Thymus (tissue), 11 donors: Measurements from ENCODE around the gene DAND5. TPM values are rescaled to one million over a fixed set of nuclear protein-coding genes. Genes with fewer than 3 reads are reported as not detected.

Source experiments
- DNase-seq, 9 donors: peaks; one replicate each; pipeline ENCODE4 v3.0.0-alpha.2; 2013; ENCODE audit warnings: low spot score in 9 of 9, low read depth in 6 of 9, missing footprints in 1 of 9
- H3K27ac ChIP-seq, 2 donors: one replicate each; pipeline ENCODE4 v1.5.1; 2013; ENCODE audit warnings: control low read depth in 1 of 2, low read depth in 1 of 2, low read length in 1 of 2, mild to moderate bottlenecking in 1 of 2, moderate library complexity in 1 of 2
- H3K27me3 ChIP-seq, 2 donors: one replicate each; pipeline ENCODE4 v1.5.1; 2013; ENCODE audit warnings: low read length in 1 of 2; ENCODE audit not compliant: control insufficient read depth in 2 of 2, insufficient read depth in 1 of 2
- H3K36me3 ChIP-seq, 2 donors: one replicate each; pipeline ENCODE4 v1.5.1; 2013; ENCODE audit warnings: low read length in 1 of 2, mild to moderate bottlenecking in 1 of 2, moderate library complexity in 1 of 2; ENCODE audit not compliant: control insufficient read depth in 2 of 2, insufficient read depth in 2 of 2
- H3K4me1 ChIP-seq, 2 donors: one replicate each; pipeline ENCODE4 v1.5.1; 2013; ENCODE audit warnings: low read length in 2 of 2; ENCODE audit not compliant: control insufficient read depth in 2 of 2, insufficient read depth in 2 of 2
- H3K4me3 ChIP-seq, 2 donors: one replicate each; pipeline ENCODE4 v1.5.1; 2013; ENCODE audit warnings: low read length in 2 of 2, control low read depth in 1 of 2, mild to moderate bottlenecking in 1 of 2
- H3K9me3 ChIP-seq, 2 donors: one replicate each; pipeline ENCODE4 v1.5.1; 2013; ENCODE audit warnings: low read length in 1 of 2, mild to moderate bottlenecking in 1 of 2; ENCODE audit not compliant: control insufficient read depth in 2 of 2, insufficient read depth in 1 of 2
- WGBS: extraction: QIAGEN DNeasy Blood & Tissue Kit; methylation state at CpG from one replicate; pipeline ENCODE4 v1.1.7; 2013; 5-methylcytosine and 5-hydroxymethylcytosine counted together
- polyA plus RNA-seq: library from polyadenylated mRNA; stranded (reverse); fragments of 200-250 nt; gene quantifications from one replicate; pipeline ENCODE4 v1.2.3, GENCODE V29; 2013
- total RNA-seq: library from RNA; stranded (reverse); fragments of 120-200 nt; gene quantifications from one replicate; pipeline ENCODE4 v1.2.4, GENCODE V29; 2013
- donor health status: healthy.

DAND5 gene
- total and polyA plus RNA-seq, 2 donors, result 0.09 TPM

DNA sequence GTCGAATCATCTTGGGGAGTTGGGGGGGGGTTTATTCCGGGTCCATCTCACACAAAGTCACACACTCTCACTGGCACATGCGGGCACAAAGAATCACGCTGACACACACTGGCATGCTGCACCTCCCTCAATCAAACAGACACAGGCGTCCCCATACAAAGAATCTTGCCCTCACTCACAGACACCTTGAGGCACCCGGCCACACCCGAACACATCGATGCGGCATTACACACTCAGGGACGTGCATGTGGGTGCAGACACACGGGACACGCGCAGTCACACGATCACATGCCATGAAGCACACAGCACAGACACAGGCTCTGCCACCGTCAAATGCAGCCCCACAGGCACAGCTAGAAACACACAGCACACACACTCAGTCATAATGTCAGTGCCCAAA lies 33.7 kb downstream of the DAND5 start:
- no peak overlapping the region for H3K27ac ChIP-seq
- 95% methylated on average over 15 of the region's 15 CpGs for WGBS

DNA sequence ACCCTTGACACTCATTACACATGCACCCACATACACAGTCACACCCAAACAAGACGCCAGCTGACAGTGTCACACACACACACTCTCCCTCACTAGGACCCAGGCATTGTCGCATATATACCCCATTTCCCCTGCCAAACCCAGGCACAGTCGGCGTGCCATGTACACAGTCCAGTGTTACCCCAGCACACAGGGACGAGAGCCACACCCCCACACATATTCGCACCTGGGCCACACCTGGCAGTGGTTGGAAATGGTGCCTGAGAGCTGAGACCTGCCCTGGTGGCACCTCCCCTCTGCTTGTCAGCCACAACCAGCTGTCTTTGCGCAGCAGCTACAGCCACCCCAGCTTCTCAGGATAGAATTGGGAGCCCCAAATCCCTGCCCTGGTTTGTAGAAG lies 34.9 kb downstream of the DAND5 start:
- no peaks in the 10 kb centered on the region for H3K9me3 ChIP-seq
- 92% methylated on average over 7 of the region's 7 CpGs for WGBS
- H3K27me3 ChIP-seq, result peaks cover 6 to 95% of the 10 kb centered on the region in 2 donors
- H3K36me3 ChIP-seq, result no peaks in the 10 kb centered on the region
- no peak overlapping the region for H3K4me3 ChIP-seq
- no peak for DNase-seq
- H3K4me1 ChIP-seq, result peaks cover 0 to 2% of the 10 kb centered on the region in 2 donors
- no peak overlapping the region for H3K27ac ChIP-seq

More for the DNA sequence above, 33.7 kb downstream of the DAND5 start:
- DNase-seq, result no peak
- peaks cover 0 to 93% of the 10 kb centered on the region in 2 donors for H3K27me3 ChIP-seq
- peaks cover 0 to 2% of the 10 kb centered on the region in 2 donors for H3K4me1 ChIP-seq
- H3K4me3 ChIP-seq, result no peak overlapping the region
- no peaks in the 10 kb centered on the region for H3K9me3 ChIP-seq
- no peaks in the 10 kb centered on the region for H3K36me3 ChIP-seq

DNA sequence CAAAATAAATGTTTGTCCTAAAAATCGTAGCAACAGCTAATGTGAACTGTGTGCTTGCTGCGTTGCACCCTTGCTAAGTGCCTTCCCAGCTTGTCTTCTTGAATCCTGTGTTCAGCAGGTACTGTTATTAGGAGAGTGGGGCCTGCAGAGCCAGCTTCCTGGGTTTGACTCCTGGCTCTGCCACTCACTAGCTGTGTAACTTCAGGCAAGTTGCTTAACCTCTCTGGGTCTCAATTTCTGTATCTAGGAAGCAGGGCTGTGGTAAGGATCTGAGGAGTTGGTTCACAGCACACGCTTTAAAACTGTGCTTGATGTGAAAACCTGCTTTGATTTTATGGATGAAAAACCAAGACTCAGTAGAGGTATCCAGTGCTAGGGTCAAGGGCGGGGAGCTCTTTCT lies 35.9 kb downstream of the DAND5 start:
- no peak for DNase-seq
- Histone ChIP-seq H3K9me3 (no peaks in the 10 kb centered on the region), H3K36me3 (no peaks in the 10 kb centered on the region), H3K4me1 (peaks cover 0 to 7% of the 10 kb centered on the region in 2 donors), H3K27me3 (peaks cover 16 to 95% of the 10 kb centered on the region in 2 donors), H3K27ac (no peak overlapping the region), H3K4me3 (no peak overlapping the region)
- WGBS, result 95% methylated on average over 4 of the region's 4 CpGs

DNA sequence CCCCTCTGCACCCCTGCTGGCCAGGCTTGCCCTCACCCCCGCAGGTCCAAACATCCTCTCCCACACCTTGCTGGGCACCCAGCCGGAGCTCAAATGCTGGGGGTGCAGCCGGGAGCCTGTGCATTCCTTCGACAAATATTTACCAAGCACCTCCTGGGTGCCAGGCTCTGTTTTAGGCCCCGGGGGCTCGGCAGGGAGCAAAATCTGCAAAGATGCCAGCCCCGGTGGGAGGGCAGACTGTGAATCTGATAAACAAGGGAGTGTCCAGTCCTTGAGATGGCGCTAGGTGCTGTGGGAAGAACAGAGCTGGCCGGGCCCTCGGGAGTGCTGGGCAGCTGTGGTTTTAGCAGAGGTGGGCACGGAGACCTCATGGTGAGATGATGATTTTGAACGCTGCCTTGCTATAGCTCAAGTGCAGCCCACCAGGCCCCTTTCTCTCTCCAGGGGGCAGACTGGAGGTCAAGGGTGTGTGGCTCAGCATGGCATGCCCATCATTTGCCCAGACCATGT lies 36.5 kb downstream of the DAND5 start:
- Histone ChIP-seq H3K27ac (no peak overlapping the region), H3K4me3 (no peak overlapping the region), H3K36me3 (no peaks in the 10 kb centered on the region)

DNA sequence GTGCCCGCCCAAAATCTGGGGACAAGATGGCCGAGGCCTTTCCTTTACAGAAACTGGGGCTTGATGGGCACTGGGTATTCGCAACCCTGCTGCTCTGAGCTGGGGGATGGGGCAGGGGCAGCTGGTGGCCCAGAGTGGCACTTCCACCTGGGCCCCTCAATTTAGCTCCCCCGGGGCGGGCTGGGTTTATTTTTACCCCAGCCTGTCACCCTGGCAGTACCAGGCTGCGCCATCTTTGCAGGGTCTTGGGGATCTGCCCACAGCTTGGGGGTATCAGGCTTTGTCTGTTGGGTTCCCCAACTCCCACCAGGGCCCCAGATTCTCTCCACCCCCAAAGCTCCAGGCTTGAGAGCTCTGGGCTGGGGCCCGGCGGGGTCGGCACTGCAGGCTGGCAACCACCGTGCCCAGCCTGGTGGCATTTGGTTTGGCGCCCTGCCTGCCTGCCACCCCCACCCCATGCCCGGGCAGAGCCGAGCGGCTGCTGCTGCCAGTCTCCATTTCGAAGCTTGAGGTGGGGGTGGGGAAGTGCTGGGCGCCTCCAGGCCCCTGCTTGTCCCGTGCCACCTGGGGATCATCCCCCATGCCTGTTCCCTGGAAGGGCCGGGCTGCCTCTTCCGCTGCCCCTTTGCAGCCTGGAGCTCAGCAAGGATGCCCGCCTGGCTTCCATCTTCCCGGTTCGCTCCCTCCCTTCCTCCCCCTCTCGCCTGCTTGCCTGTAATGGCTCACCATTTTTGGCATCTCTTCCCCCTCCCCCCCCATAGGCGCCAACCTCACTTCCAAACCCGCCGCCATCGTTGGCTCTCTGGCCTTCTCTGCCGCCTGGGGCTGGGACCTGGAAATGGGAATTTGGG lies 37.3 kb downstream of the DAND5 start:
- WGBS, result 95% methylated on average over 28 of the region's 28 CpGs
- Histone ChIP-seq H3K4me1 (peaks cover 0 to 10% of the 10 kb centered on the region in 2 donors), H3K36me3 (no peaks in the 10 kb centered on the region), H3K9me3 (peaks cover 0 to 10% of the 10 kb centered on the region in 2 donors), H3K4me3 (no peak overlapping the region), H3K27ac (no peak overlapping the region), H3K27me3 (peaks cover 30 to 96% of the 10 kb centered on the region in 2 donors)
- no peak for DNase-seq

More for the DNA sequence above, 36.5 kb downstream of the DAND5 start:
- DNase-seq, result no peak
- Histone ChIP-seq H3K4me1 (peaks cover 0 to 7% of the 10 kb centered on the region in 2 donors), H3K27me3 (peaks cover 22 to 96% of the 10 kb centered on the region in 2 donors), H3K9me3 (peaks cover 0 to 6% of the 10 kb centered on the region in 2 donors)
- 92% methylated on average over 12 of the region's 12 CpGs for WGBS

DNA sequence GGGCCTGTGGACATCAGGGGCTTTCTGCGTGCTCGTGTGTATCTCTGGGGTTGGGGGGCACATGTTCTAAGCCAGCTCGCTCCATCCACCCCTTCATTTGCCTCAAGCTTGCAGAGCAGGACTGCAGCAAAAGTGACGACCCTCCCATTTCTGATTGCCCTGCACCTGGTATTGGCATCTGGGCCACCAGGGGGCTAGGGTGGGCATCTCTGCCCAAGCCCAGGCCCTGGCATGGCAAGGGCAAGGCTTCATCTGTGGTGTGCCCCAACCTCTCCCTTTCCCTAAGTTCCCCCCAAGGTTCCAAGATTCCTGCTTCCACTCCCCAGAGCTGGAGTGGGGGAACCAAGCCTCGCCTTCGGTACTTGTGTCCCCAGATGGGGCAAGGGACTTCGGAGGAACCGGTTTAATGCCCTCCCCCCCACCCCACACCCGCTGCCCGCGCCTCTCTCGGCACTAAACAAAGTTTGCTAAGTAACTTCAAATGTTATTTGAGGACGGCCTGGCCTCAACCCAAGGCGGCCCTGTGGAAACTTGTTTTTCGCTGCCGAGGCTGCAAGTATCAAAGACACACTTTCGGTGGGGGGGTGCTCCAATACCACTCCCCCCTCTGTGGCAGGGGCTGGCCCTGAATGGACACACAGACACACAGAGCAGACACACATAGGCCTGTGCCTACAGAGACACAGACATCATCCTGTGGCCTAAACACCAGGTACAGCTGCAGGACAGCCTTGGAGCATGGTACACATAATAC lies 38.1 kb downstream of the DAND5 start:
- no peak for DNase-seq
- 92% methylated on average over 17 of the region's 17 CpGs for WGBS
- Histone ChIP-seq H3K4me1 (peaks cover 0 to 12% of the 10 kb centered on the region in 2 donors), H3K4me3 (no peak overlapping the region), H3K27me3 (peaks cover 38 to 97% of the 10 kb centered on the region in 2 donors), H3K27ac (no peak overlapping the region), H3K9me3 (peaks cover 3 to 15% of the 10 kb centered on the region in 2 donors), H3K36me3 (no peaks in the 10 kb centered on the region)

DNA sequence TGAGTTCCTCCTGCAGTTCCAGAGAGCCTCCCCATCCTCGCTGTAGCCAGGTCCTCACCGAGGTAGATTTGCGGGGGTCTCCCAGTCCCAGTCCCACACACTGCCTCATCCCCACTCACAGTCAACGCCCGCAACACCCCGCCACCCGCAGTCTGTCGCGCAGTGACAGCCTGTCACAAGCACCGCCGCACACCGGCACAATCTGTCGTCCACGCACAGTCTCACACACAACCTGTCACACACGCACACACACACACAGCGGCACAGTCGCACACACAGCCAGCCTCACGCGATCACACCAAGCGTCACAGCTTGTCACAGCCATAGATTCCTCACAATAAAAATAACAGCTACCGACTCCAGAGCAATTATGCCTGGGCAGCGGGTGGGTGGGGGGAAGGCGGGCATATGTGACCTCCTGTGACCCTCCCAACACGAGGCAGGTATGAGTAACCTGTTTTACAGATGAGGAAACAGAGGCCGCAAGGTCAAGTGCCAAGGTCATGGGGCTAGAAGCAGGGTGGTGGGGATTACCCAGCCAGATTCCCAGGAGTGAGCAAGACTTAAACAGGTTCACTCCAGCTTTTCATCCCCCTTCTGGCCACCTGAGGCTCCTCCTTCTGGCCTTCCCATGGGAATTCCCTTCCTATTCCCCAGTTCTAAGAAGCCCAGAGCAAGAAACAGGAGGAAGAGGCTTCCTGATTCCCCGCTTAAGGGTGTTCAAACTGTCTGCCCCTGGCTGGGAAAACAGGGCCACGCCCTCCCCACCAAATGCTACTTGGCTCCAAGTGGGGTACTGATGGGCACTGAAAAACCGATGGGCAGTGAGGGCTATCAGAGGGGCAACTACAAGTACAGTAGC lies 39.8 kb downstream of the DAND5 start:
- no peaks in the 10 kb centered on the region for H3K36me3 ChIP-seq
- H3K27ac ChIP-seq, result no peak overlapping the region
- 93% methylated on average over 28 of the region's 28 CpGs for WGBS
- DNase-seq, result no peak
- H3K4me1 ChIP-seq, result peaks cover 0 to 14% of the 10 kb centered on the region in 2 donors
- H3K9me3 ChIP-seq, result peaks cover 3 to 21% of the 10 kb centered on the region in 2 donors
- no peak overlapping the region for H3K4me3 ChIP-seq
- H3K27me3 ChIP-seq, result peaks cover 52 to 97% of the 10 kb centered on the region in 2 donors

DNA sequence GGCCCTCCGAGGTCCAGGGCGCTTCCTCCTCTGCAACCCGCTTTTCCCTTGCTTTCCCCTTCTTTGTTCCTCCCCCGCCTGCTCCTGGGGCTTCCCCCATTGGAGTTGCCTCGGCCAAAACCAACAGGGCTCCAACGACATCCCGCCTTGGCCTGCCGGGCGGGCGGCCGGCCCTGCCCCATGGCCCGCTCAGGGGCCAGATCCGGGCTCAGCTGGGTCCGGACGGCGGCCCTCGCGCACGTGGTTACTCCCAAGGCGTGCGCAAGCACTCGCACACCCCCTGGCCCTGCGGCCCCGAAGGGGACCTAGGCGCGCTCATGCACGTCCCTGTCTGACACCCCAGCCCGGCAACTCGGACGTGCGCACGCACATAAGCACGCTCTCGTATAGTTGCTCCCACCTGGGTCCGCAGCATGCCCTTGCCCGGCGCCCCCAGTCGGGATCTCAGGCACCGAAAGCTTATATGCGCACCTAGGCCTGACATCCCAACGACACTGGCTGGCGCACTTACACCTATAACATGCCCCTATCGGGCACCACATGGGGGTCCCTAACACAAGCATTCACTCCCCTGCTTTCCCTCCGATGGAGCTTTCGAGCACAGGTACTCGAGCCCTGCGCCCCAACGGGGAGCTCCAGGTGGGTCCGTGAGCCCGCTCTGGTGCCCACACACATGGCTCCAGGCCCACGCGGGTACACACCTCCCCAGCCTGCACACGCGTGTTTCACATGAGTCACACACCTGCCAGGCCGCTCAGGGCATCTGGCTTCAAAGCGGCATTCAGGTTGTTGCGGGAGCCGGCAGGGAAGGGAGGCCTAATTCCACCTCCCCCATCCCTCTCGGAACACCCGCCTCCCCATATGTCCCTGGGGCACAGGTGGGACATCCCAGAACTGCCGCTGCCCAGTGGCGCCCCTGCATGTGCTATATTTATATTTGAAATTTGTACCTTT lies 40.9 kb downstream of the DAND5 start:
- Histone ChIP-seq H3K36me3 (no peaks in the 10 kb centered on the region), H3K27ac (no peak overlapping the region), H3K9me3 (peaks cover 3 to 21% of the 10 kb centered on the region in 2 donors), H3K4me1 (peaks cover 0 to 14% of the 10 kb centered on the region in 2 donors), H3K4me3 (no peak overlapping the region), H3K27me3 (peaks cover 63 to 99% of the 10 kb centered on the region in 2 donors)
- 27% methylated on average over 62 of the region's 62 CpGs for WGBS
- DNase-seq, result no peak
